ENCODE data around the gene HECTD2.

DNA sequence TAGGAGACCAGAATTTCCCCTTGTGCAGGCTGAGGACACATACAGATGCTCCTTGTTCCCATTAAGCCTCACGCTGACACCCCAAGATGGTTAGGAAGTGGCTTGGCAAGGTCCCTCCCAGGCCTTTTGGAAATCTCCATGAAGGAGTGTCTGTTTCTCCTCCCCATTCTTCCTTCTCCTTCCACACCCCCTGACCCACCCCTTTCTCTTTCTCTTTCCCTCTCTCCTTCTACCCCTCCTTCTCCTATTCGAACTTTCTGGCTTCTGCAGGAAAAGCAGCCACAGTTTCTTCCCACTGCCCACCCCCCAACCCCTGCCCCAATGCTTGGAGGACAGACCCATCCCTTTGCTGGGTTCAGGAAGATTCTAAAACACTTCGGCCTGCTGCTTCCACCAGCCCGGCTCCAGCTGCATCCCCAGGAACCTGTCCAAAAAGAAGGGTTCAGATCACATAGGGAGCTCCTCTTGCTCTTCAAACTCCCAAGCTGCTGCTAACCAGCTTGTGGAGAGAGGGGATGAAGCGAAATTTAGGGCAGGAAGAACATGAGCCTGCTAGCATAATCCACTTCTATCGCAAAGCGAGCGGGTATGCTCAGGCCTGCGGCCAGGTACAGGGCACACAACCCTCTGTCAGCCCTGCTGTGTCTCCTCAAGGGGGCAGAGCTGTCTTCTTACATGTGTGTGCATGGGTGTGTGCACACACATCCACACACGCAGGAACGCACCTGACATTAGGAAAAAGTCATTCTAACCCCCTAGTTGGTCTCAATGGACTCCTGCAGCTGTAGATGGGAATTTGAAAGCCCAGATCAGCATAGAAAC is 142.3 kb downstream of the HECTD2 start:
- TF ChIP-seq, protein P1, sequence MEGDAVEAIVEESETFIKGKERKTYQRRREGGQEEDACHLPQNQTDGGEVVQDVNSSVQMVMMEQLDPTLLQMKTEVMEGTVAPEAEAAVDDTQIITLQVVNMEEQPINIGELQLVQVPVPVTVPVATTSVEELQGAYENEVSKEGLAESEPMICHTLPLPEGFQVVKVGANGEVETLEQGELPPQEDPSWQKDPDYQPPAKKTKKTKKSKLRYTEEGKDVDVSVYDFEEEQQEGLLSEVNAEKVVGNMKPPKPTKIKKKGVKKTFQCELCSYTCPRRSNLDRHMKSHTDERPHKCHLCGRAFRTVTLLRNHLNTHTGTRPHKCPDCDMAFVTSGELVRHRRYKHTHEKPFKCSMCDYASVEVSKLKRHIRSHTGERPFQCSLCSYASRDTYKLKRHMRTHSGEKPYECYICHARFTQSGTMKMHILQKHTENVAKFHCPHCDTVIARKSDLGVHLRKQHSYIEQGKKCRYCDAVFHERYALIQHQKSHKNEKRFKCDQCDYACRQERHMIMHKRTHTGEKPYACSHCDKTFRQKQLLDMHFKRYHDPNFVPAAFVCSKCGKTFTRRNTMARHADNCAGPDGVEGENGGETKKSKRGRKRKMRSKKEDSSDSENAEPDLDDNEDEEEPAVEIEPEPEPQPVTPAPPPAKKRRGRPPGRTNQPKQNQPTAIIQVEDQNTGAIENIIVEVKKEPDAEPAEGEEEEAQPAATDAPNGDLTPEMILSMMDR (conservative IDR thresholded peaks at IDR 0.05): no peak
- no peak for TF ChIP-seq EZH2 (IDR thresholded peaks at IDR 0.05; ENCODE audit: low read depth)
